Measurements from ENCODE around the gene GRID1. TPM values are rescaled to one million over a fixed set of nuclear protein-coding genes. Genes with fewer than 3 reads are reported as not detected.
A peak's percentile ranks its signal among the peaks of the same experiment; 100 is the strongest.

The GRID1 gene
- total and polyA plus RNA-seq, 10 of the 15 experiments (the other 5 are each of a cell fraction or from before 2014, with no cell fraction given), result 0.04 to 0.62 (median 0.08) TPM; not detected in 5

DNA sequence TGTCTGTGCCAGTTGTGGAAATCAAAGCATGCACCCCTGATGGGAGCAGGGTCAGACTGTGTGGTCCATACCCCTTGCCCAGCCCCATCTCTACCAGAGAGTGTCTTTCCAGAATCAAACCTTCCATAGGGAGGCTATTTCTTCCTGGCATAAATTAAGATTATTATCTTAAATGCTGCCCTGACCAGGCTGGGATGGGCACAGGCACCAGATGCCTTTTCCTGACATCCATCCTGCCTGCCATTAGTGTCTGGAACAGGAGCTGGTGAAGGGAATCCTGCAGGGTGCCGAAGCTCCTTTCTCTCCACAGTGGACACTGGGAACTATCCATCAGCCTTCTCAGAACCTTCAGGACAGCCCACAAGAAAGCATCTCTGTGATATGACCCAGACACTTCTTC lies 296.3 kb downstream of the GRID1 start (continued):
- TF ChIP-seq, protein P1, sequence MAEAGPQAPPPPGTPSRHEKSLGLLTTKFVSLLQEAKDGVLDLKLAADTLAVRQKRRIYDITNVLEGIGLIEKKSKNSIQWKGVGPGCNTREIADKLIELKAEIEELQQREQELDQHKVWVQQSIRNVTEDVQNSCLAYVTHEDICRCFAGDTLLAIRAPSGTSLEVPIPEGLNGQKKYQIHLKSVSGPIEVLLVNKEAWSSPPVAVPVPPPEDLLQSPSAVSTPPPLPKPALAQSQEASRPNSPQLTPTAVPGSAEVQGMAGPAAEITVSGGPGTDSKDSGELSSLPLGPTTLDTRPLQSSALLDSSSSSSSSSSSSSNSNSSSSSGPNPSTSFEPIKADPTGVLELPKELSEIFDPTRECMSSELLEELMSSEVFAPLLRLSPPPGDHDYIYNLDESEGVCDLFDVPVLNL (IDR thresholded peaks at IDR 0.05; ENCODE audit: low read depth, low read length), result no peak
- TF ChIP-seq PAX5 (IDR thresholded peaks at IDR 0.05; ENCODE audit: borderline replicate concordance, low read depth, low read length) (no peak), SMAD1 (IDR thresholded peaks at IDR 0.05; ENCODE audit: low read depth, partially characterized antibody) (no peak)

DNA sequence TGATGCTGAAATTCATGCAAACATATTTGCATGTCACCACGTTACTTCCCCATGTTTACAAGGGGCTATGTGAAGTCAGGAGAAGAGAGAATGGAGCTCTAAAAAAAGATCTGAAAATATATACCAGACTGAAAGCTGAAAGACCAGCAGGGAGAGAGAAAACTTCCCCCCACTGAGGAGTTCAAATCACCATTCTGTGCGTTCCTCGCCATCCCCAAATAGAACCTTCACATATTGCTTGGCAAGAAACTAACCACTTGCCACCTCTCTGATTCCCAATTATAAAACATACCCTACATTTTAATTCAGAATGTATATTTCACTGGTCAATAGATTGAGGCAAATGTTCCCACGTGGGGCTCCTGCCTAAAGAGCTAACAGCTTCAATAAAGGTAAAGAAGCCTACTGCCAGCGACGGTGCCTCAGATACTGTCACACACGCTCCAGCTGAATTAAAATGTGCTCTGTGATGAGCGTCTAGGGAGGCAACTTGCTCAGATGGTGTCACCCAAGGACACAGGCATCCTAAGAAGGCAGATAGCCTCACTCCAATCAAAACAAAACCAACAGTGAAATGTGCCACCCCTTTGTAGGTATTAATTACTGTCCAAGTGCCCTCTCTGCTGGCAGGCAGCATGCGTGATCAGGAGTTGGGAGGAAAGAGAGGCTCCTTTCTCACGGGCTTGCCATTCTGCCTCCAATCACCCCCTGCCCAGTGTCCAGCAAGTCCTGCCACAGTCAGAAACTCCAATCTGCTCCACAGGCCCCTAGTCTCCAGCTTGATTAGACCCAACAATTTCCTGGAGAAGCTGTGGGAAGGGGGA lies 298.2 kb downstream of the GRID1 start:
- no peak overlapping the region for H3K4me2 ChIP-seq (ENCODE audit: control insufficient read depth, insufficient read depth)
- no peaks in the 10 kb centered on the region for H3K36me3 ChIP-seq (ENCODE audit: control insufficient read depth in 2 of 2, insufficient read depth in 2 of 2, low read length in 1 of 2)
- TF ChIP-seq, protein P2, sequence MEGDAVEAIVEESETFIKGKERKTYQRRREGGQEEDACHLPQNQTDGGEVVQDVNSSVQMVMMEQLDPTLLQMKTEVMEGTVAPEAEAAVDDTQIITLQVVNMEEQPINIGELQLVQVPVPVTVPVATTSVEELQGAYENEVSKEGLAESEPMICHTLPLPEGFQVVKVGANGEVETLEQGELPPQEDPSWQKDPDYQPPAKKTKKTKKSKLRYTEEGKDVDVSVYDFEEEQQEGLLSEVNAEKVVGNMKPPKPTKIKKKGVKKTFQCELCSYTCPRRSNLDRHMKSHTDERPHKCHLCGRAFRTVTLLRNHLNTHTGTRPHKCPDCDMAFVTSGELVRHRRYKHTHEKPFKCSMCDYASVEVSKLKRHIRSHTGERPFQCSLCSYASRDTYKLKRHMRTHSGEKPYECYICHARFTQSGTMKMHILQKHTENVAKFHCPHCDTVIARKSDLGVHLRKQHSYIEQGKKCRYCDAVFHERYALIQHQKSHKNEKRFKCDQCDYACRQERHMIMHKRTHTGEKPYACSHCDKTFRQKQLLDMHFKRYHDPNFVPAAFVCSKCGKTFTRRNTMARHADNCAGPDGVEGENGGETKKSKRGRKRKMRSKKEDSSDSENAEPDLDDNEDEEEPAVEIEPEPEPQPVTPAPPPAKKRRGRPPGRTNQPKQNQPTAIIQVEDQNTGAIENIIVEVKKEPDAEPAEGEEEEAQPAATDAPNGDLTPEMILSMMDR (IDR thresholded peaks at IDR 0.05 in 2 of 3, conservative IDR thresholded peaks at IDR 0.05 in 1 of 3; ENCODE audit: control insufficient read depth in 2 of 3, extremely low read depth in 1 of 3, insufficient read depth in 1 of 3, low read depth in 3 of 3, low read length in 3 of 3), result peak in 1 of 3 experiments; percentile 24; a peak in 1 of 6 replicates
- TF ChIP-seq POLR2AphosphoS2 (IDR thresholded peaks at IDR 0.05; ENCODE audit: low read depth, low read length), result no peak
- TF ChIP-seq RAD21 (IDR thresholded peaks at IDR 0.05; ENCODE audit: insufficient read depth, low read depth, low read length), result 0 out of 2 replicates have a peak, but pooled peaks have one; percentile 11
- no TSS peak for BruUV-seq (replicated peaks)
- H3K9me3 ChIP-seq (replicated peaks; ENCODE audit: control insufficient read depth, insufficient read depth, low read length), result no peaks in the 10 kb centered on the region
- no peak for FAIRE-seq
- in situ Hi-C loops (cut with MboI) (no loop called here), intact Hi-C loops (cut with micrococcal nuclease; ENCODE audit: unreplicated experiment) (no loop called here)
- peaks cover 0 to 5% of the 10 kb centered on the region in 2 experiments; a peak in 2 of 4 replicates for H3K27me3 ChIP-seq (replicated peaks in 1 of 2; ENCODE audit: control insufficient read depth in 2 of 2, insufficient read depth in 2 of 2, low read length in 1 of 2)
- ChIA-PET SMC1A (ENCODE audit: uncharacterized antibody, unreplicated experiment) (no interaction called here), CTCF (interaction anchor here (1.9 kb wide), 1 partner anchor 73 kb away, joined by 5 read pairs; no protein-coding TSS in a partner anchor), POLR2A (no interaction called here), RAD21 (ENCODE audit: unreplicated experiment) (no interaction called here)
- H3K27ac ChIP-seq (ENCODE audit: control insufficient read depth, insufficient read depth), result no peak overlapping the region
- 49% methylated on average over 10 of the region's 10 CpGs for WGBS (ENCODE audit: insufficient coverage, insufficient replicate concordance, low lambda C conversion rate, missing lambda C conversion rate)
- no peak overlapping the region for H2AFZ ChIP-seq (ENCODE audit: control insufficient read depth, low read depth, low read length)
- no peak overlapping the region for H3K9ac ChIP-seq (ENCODE audit: control insufficient read depth, insufficient read depth, low read length)
- peak; percentile 32; the same call in 2 of the 3 replicates for ATAC-seq
- no peak for DNase-seq (ENCODE audit: low read depth, low spot score)
- H3K4me3 ChIP-seq, result no peak overlapping the region
- no peaks in the 10 kb centered on the region for H3K79me2 ChIP-seq (ENCODE audit: control insufficient read depth, insufficient read depth, low read length)
- no peaks in the 10 kb centered on the region for H3K4me1 ChIP-seq (ENCODE audit: control insufficient read depth, insufficient read depth, low read length)
- no peaks in the 10 kb centered on the region for H4K20me1 ChIP-seq (ENCODE audit: control insufficient read depth, insufficient read depth)
